Measurements from ENCODE around the gene UBASH3A.

UBASH3A gene

GRCh38 chr21:42439284-42440186 is 35.8 kb downstream of the UBASH3A start:
- no peak for TF ChIP-seq CTCF (IDR thresholded peaks at IDR 0.05; ENCODE audit: borderline replicate concordance, control extremely low read depth, extremely low read depth, insufficient read depth, missing control alignments)
- peak; percentile 67 for DNase-seq (ENCODE audit: low spot score)
- in situ Hi-C loops (cut with MboI; ENCODE audit: low sequenced_read_pairs, unreplicated experiment), result loop anchor here (10.0 kb wide), 1 partner anchor 285 kb away; no protein-coding TSS in a partner anchor

- DNase-seq (ENCODE audit: low spot score), result peak; percentile 89
- in situ Hi-C loops (cut with MboI; ENCODE audit: low sequenced_read_pairs, unreplicated experiment), result loop anchor here (10.0 kb wide), 1 partner anchor 285 kb away; no protein-coding TSS in a partner anchor
- no peak for TF ChIP-seq CTCF (IDR thresholded peaks at IDR 0.05; ENCODE audit: borderline replicate concordance, control extremely low read depth, extremely low read depth, insufficient read depth, missing control alignments)
These were observed 36.6 kb downstream of the UBASH3A start for GRCh38 chr21:42440187-42440792.

- no peak for DNase-seq (ENCODE audit: low spot score)
- in situ Hi-C loops (cut with MboI; ENCODE audit: low sequenced_read_pairs, unreplicated experiment), result loop anchor here (10.0 kb wide), 1 partner anchor 287 kb away; no protein-coding TSS in a partner anchor
- TF ChIP-seq CTCF (IDR thresholded peaks at IDR 0.05; ENCODE audit: borderline replicate concordance, control extremely low read depth, extremely low read depth, insufficient read depth, missing control alignments), result no peak
These were observed 38.3 kb downstream of the UBASH3A start for GRCh38 chr21:42441963-42442362.

- in situ Hi-C loops (cut with MboI; ENCODE audit: low sequenced_read_pairs, unreplicated experiment), result loop anchor here (10.0 kb wide), 1 partner anchor 288 kb away; no protein-coding TSS in a partner anchor
- no peak for TF ChIP-seq CTCF (IDR thresholded peaks at IDR 0.05; ENCODE audit: borderline replicate concordance, control extremely low read depth, extremely low read depth, insufficient read depth, missing control alignments)
- no peak for DNase-seq (ENCODE audit: low spot score)
These were observed 39.6 kb downstream of the UBASH3A start for GRCh38 chr21:42443181-42443785.

- TF ChIP-seq CTCF (IDR thresholded peaks at IDR 0.05; ENCODE audit: borderline replicate concordance, control extremely low read depth, extremely low read depth, insufficient read depth, missing control alignments), result no peak
- no peak for DNase-seq (ENCODE audit: low spot score)
- in situ Hi-C loops (cut with MboI; ENCODE audit: low sequenced_read_pairs, unreplicated experiment), result loop anchor here (10.0 kb wide), 1 partner anchor 289 kb away; no protein-coding TSS in a partner anchor
These were observed 40.4 kb downstream of the UBASH3A start for GRCh38 chr21:42443876-42444744.

All from GM13976 (cell line).